Suprapubic skin (tissue), 4 donors: ENCODE data around the gene SOX13. TPM values are rescaled to one million over a fixed set of nuclear protein-coding genes. Genes with fewer than 3 reads are reported as not detected.

ENCODE experiments used
- DNase-seq, 2 donors: peaks; one replicate each; pipeline ENCODE4 v3.0.0-alpha.2; 2019; ENCODE audit warnings: low spot score in 2 of 2
- H3K27ac ChIP-seq: fragments of 200-600 bp; sonication (generic); one replicate; pipeline ENCODE4 v1.5.1; 2019
- H3K27me3 ChIP-seq: fragments of 200-600 bp; sonication (generic); one replicate; pipeline ENCODE4 v1.5.1; 2019
- H3K36me3 ChIP-seq: fragments of 200-600 bp; sonication (generic); one replicate; pipeline ENCODE4 v1.5.1; 2019
- H3K4me1 ChIP-seq: fragments of 200-600 bp; sonication (generic); one replicate; pipeline ENCODE4 v1.5.1; 2019
- H3K4me3 ChIP-seq: fragments of 200-600 bp; sonication (generic); one replicate; pipeline ENCODE4 v1.5.1; 2019; ENCODE audit warnings: mild to moderate bottlenecking
- H3K9me3 ChIP-seq: fragments of 200-600 bp; sonication (generic); one replicate; pipeline ENCODE4 v1.5.1; 2019
- EP300 ChIP-seq: sonication (generic); formaldehyde crosslinking; IDR thresholded peaks from one replicate; pipeline ENCODE4 v1.6.1; 2017; ENCODE audit warnings: antibody characterized with exemption
- POLR2A ChIP-seq, 2 donors: fragments of 450-650 bp; IDR thresholded peaks; one replicate each; pipeline ENCODE4 v1.6.1; 2017; ENCODE audit warnings: antibody characterized with exemption in 2 of 2, mild to moderate bottlenecking in 2 of 2, moderate library complexity in 2 of 2
- POLR2AphosphoS5 ChIP-seq, 3 donors: sonication (generic); formaldehyde crosslinking; IDR thresholded peaks; one replicate each; pipeline ENCODE4 v1.6.1; 2017; ENCODE audit warnings: antibody characterized with exemption in 3 of 3
- WGBS: methylation state at CpG from one replicate; pipeline ENCODE4 v1.1.5; 2018; 5-methylcytosine and 5-hydroxymethylcytosine counted together
- total RNA-seq, 4 donors: library from RNA; depleted of rRNA; stranded (reverse); fragments of >200 nt; gene quantifications; one replicate each; pipeline ENCODE4 v1.1.0, GENCODE V29; 2016
- TF ChIP-seq, protein P1 (sequence below), 2 donors: fragments of 200-600 bp in 1 of 2; fragments of 450-650 bp in 1 of 2; sonication (generic) in 1 of 2; IDR thresholded peaks; one replicate each; pipeline ENCODE4 v1.5.1; 2016 to 2019; ENCODE audit warnings: antibody characterized with exemption in 2 of 2, mild to moderate bottlenecking in 1 of 2, moderate library complexity in 1 of 2

SOX13 gene
- total RNA-seq, 4 donors from 2014 or later, result 10.1 to 20.6 (median 15.6) TPM

DNA sequence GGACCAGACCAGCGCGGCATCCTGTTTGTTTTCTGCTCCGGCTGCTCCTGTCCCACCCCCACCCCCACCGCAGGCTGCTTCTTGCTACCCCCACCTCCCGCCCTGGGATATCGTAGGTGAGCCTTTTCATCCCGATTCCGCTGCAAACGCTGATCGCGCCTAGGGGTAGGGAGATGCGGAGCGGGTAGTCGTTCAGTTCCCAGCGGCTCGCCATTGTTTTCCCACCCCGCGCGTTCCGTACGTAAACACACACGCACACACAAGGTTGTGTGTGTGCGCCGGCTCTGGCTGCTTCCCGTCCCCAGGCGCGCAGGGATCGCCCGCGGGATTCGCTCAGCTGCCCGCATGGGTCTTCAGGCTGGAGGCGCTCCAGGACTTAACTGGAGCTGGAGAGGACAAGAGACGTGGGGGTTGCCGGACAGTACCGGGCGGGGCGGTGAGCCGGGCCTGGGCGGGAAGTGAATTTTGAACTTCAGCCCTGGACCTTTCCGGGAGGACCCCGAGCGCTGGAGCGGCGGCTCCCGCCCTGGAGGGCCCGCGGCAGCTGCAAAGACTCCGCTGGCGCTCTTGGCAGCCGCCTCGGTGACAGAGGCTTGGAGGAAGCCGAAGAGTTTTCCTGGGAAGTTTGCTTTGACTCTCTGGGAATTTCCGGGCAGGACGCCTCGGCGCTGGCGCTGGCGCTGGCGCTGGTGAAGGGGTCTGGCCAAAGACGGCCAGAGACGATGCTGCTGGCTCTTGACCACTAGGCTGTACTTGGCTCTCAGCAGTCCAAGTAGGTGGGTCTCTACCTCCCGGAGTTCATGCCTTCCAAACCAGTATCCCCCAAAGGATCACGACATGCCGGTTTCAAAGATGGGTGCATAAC, 1.6 kb downstream of the SOX13 start:
- DNase-seq, result peak in 1 of 2 donors; percentile 78
- TF ChIP-seq POLR2AphosphoS5 (IDR thresholded peaks at IDR 0.05), result peak in 2 of 3 donors; percentile 13 to 28
- TF ChIP-seq, protein P1, sequence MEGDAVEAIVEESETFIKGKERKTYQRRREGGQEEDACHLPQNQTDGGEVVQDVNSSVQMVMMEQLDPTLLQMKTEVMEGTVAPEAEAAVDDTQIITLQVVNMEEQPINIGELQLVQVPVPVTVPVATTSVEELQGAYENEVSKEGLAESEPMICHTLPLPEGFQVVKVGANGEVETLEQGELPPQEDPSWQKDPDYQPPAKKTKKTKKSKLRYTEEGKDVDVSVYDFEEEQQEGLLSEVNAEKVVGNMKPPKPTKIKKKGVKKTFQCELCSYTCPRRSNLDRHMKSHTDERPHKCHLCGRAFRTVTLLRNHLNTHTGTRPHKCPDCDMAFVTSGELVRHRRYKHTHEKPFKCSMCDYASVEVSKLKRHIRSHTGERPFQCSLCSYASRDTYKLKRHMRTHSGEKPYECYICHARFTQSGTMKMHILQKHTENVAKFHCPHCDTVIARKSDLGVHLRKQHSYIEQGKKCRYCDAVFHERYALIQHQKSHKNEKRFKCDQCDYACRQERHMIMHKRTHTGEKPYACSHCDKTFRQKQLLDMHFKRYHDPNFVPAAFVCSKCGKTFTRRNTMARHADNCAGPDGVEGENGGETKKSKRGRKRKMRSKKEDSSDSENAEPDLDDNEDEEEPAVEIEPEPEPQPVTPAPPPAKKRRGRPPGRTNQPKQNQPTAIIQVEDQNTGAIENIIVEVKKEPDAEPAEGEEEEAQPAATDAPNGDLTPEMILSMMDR (IDR thresholded peaks at IDR 0.05), result no peak
- Histone ChIP-seq H3K4me1 (peaks cover 62% of the 10 kb centered on the region), H3K4me3 (peak overlapping the region; percentile 84), H3K27ac (peak overlapping the region; percentile 92), H3K36me3 (no peaks in the 10 kb centered on the region), H3K9me3 (no peaks in the 10 kb centered on the region), H3K27me3 (peaks cover 19% of the 10 kb centered on the region)
- WGBS, result 0% methylated on average over 28 of the region's 65 CpGs

DNA sequence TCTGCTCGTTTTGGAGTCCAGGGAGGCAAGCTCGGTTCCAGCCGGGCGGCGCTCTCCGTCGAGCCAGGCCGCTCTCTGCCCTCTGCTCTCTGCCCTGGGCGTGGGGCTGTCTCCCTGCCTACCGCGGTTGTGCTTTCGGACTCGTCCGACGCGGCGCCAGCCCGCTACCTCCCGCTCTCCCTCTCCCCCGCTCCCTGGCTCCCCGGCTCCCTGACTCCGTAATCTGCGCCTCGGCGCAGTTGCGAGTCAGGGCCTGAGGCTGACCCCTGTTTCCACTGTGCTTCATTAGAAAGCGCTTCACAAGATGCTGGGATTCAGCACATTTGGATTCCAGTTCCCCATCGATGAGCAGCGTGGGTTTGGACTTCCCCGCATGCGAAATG, 2.2 kb downstream of the SOX13 start:
- no peak for TF ChIP-seq POLR2AphosphoS5 (IDR thresholded peaks at IDR 0.05)
- no peak for TF ChIP-seq EP300
- TF ChIP-seq, protein P1 (IDR thresholded peaks at IDR 0.05), result no peak
- no peak for TF ChIP-seq POLR2A (IDR thresholded peaks at IDR 0.05)
- WGBS, result 4% methylated on average over 11 of the region's 31 CpGs
- H3K4me3 ChIP-seq, result peak overlapping the region; percentile 84
- no peaks in the 10 kb centered on the region for H3K9me3 ChIP-seq
- H3K27ac ChIP-seq, result peak overlapping the region; percentile 92
- peaks cover 19% of the 10 kb centered on the region for H3K27me3 ChIP-seq
- peaks cover 68% of the 10 kb centered on the region for H3K4me1 ChIP-seq
- no peak for DNase-seq
- H3K36me3 ChIP-seq, result no peaks in the 10 kb centered on the region

DNA sequence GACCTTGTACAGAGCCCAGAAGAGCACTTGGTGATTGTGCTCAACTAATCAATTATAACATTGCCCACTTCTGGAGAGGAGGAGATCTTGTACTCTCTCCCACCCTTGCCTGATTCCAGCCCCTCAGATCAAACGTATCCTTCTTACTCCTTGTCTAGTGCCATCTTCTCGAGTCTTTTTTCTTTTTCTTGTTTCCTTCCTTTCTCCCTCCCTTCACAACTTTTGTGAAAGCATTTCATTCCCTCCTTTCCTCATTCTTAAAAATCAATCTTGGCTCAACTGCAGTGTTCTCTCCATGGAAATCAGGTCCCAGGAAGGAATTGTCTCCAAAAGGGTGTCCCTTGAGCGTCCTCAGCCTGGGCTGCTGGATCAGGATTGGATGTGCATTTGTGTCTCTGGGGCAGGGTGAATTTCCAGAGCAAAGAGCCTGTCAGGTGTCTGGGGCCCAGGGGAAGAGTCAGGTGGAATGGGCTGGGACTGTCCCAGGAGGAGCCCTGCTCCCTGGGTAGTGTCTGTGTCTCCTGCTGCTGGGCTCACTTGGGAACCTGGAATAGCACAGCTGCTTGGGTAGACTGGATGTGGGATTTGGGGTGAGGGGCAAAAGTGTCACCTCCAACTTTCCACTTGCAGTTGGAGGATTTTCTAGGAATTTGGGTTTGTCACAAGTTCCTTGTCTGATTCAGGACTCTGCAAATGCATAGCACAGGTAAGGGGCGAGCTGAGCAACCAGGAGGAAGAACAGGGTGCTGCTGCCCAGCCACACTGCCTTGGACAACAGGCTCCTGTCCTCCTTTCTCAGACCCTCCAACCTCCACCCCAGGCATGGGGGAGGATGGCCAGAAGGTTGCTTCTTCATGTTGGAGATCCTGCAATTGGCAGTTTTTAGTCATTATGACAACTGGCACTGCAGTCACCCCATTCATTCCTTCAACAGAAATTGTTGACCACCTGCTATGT, 3.3 kb downstream of the SOX13 start:
- H3K36me3 ChIP-seq, result no peaks in the 10 kb centered on the region
- TF ChIP-seq, protein P1 (IDR thresholded peaks at IDR 0.05), result no peak
- TF ChIP-seq POLR2A (IDR thresholded peaks at IDR 0.05) (no peak), EP300 (no peak), POLR2AphosphoS5 (IDR thresholded peaks at IDR 0.05) (no peak)
- H3K9me3 ChIP-seq, result no peaks in the 10 kb centered on the region
- peaks cover 19% of the 10 kb centered on the region for H3K27me3 ChIP-seq
- peak overlapping the region; percentile 84 for H3K4me3 ChIP-seq
- peak overlapping the region; percentile 92 for H3K27ac ChIP-seq
- WGBS, result 65% methylated on average over 4 of the region's 4 CpGs
- peaks cover 78% of the 10 kb centered on the region for H3K4me1 ChIP-seq
- DNase-seq, result peak in 1 of 2 donors; percentile 46

DNA sequence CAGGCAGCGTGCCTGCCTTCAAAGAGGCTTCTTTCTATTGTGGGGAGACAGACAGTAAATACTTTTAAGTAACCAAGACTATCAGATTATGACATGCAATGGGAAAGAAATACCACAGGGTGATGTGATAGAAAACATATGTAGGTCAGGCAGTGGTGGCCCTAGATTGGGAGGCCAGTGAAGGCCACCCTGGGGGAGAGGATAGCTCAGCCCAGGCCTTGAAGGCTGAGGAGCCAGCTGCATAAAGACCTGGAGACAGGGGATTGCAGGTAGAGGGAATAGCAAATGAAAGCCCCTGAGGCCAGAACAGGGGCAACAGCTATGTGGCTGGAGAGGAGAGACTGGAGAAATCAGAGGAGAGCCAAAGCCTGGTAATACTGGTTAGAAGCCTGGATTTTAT, 4.0 kb downstream of the SOX13 start:
- Histone ChIP-seq H3K4me3 (peak overlapping the region; percentile 84), H3K4me1 (peaks cover 85% of the 10 kb centered on the region), H3K36me3 (no peaks in the 10 kb centered on the region), H3K9me3 (no peaks in the 10 kb centered on the region), H3K27ac (no peak overlapping the region), H3K27me3 (peaks cover 19% of the 10 kb centered on the region)
- no peak for TF ChIP-seq POLR2A (IDR thresholded peaks at IDR 0.05)
- no peak for TF ChIP-seq POLR2AphosphoS5 (IDR thresholded peaks at IDR 0.05)
- TF ChIP-seq, protein P1 (IDR thresholded peaks at IDR 0.05), result no peak
- TF ChIP-seq EP300, result no peak
- 90% methylated on average over 1 of the region's 1 CpG for WGBS
- no peak for DNase-seq
